Keratinocyte (primary cell): Measurements from ENCODE around the gene COL6A5. TPM values are rescaled to one million over a fixed set of nuclear protein-coding genes. Genes with fewer than 3 reads are reported as not detected.

Experiments
- DNase-seq: peaks from one replicate; pipeline ENCODE4 v3.0.0-alpha.2; 2011; ENCODE audit warnings: low read depth, missing footprints, low spot score
- FAIRE-seq: peaks from 2 replicates; lab custom pipeline; 2011; peaks lifted over from hg19 to GRCh38; lab: Jason Lieb, UNC
- H2AFZ ChIP-seq: 2 replicates; pipeline ENCODE4 v1.6.0; 2012; ENCODE audit warnings: low read length, control low read depth, inconsistent platforms; ENCODE audit not compliant: control insufficient read depth
- H3K27ac ChIP-seq: 2 replicates; pipeline ENCODE4 v1.5.1; 2011; ENCODE audit warnings: low read length; ENCODE audit not compliant: control insufficient read depth, insufficient read depth
- H3K27me3 ChIP-seq: 3 replicates; pipeline ENCODE4 v1.6.0; 2011; ENCODE audit warnings: low read length; ENCODE audit not compliant: control insufficient read depth, insufficient read depth; ENCODE audit errors: extremely low read depth
- H3K36me3 ChIP-seq, 2 experiments: 2 replicates in 1 of 2; 3 replicates in 1 of 2; pipeline ENCODE4 v1.5.1; 2011; ENCODE audit warnings: low read length in 2 of 2, mild to moderate bottlenecking in 1 of 2; ENCODE audit not compliant: control insufficient read depth in 2 of 2, insufficient read depth in 2 of 2; ENCODE audit errors: extremely low read depth in 1 of 2
- H3K4me1 ChIP-seq: 3 replicates; pipeline ENCODE4 v1.5.1; 2011; ENCODE audit warnings: low read length; ENCODE audit not compliant: control insufficient read depth, insufficient read depth; ENCODE audit errors: extremely low read depth
- H3K4me2 ChIP-seq: 3 replicates; pipeline ENCODE4 v1.6.0; 2011; ENCODE audit warnings: low read depth, low read length; ENCODE audit not compliant: control insufficient read depth, insufficient read depth; ENCODE audit errors: extremely low read depth
- H3K4me3 ChIP-seq, 3 experiments: fragments of 200-600 bp in 1 of 3; sonication (generic) in 1 of 3; 2 replicates in 2 of 3; 3 replicates in 1 of 3; pipeline ENCODE4 v1.5.1; 2011 to 2016; ENCODE audit warnings: low read length in 3 of 3, mild to moderate bottlenecking in 3 of 3, control low read depth in 2 of 3, inconsistent platforms in 1 of 3, low read depth in 1 of 3, mixed read lengths in 1 of 3, mixed run types in 1 of 3, moderate library complexity in 1 of 3; ENCODE audit not compliant: control insufficient read depth in 2 of 3, insufficient read depth in 2 of 3; ENCODE audit errors: extremely low read depth in 1 of 3
- H3K79me2 ChIP-seq: 2 replicates; pipeline ENCODE4 v1.6.0; 2012; ENCODE audit warnings: low read length; ENCODE audit not compliant: control insufficient read depth, insufficient read depth
- H3K9ac ChIP-seq: 3 replicates; pipeline ENCODE4 v1.6.0; 2011; ENCODE audit warnings: low read length; ENCODE audit not compliant: control insufficient read depth, insufficient read depth; ENCODE audit errors: extremely low read depth
- H3K9me1 ChIP-seq: 3 replicates; pipeline ENCODE4 v1.6.0; 2011; ENCODE audit warnings: low read length; ENCODE audit not compliant: control insufficient read depth, insufficient read depth; ENCODE audit errors: extremely low read depth
- H3K9me3 ChIP-seq: 2 replicates; pipeline ENCODE4 v1.5.1; 2012; ENCODE audit warnings: low read depth, low read length; ENCODE audit not compliant: control insufficient read depth
- H4K20me1 ChIP-seq: 3 replicates; pipeline ENCODE4 v1.6.0; 2011; ENCODE audit warnings: low read length; ENCODE audit not compliant: control insufficient read depth, insufficient read depth; ENCODE audit errors: extremely low read depth
- CTCF ChIP-seq, 3 experiments: IDR thresholded peaks in 1 of 3; conservative IDR thresholded peaks in 1 of 3; optimal IDR thresholded peaks in 1 of 3; 2 replicates in 2 of 3; 3 replicates in 1 of 3; pipeline versions ENCODE3 to v1.5.1; 2011; ENCODE audit warnings: low read length in 3 of 3, mild to moderate bottlenecking in 3 of 3, moderate library complexity in 2 of 3, control low read depth in 1 of 3, inconsistent platforms in 1 of 3; ENCODE audit not compliant: insufficient read depth in 2 of 3; ENCODE audit errors: extremely low read depth in 1 of 3
- EZH2 ChIP-seq: IDR thresholded peaks from one replicate; pipeline ENCODE4 v1.6.1; 2012; ENCODE audit warnings: inconsistent platforms, mild to moderate bottlenecking, low read length, moderate library complexity
- dilution Hi-C: fragments of 300-500 bp; cut with MboI; formaldehyde crosslinking; loops from one replicate; pipeline ENCODE4 v1.7.0; 2020; ENCODE audit warnings: low sequenced_read_pairs; ENCODE audit not compliant: extremely low pct_ligation_motif_present
- polyA plus RNA-seq, 5 experiments: library from polyadenylated mRNA; depleted of rRNA in 3 of 5; stranded (reverse) in 3 of 5; stranded (forward) in 1 of 5; unstranded in 1 of 5; fragments of >200 nt; gene quantifications; 1 replicate in 1 of 5; 2 replicates in 3 of 5; 3 replicates in 1 of 5; pipeline versions ENCODE4 v1.2.1 to v1.2.3, GENCODE V29; 2011 to 2012; ENCODE audit warnings: missing spikeins in 2 of 5, low read depth in 1 of 5, low replicate concordance in 1 of 5

Gene COL6A5
- polyA plus RNA-seq, 1 donor (not counting 4 experiments of a cell fraction or from before 2014, with no cell fraction given) = not detected

GRCh38 chr3:130389743-130390478 is 44.4 kb downstream of the COL6A5 start:
- Histone ChIP-seq H3K4me3 (no peak overlapping the region), H3K36me3 (no peaks in the 10 kb centered on the region), H3K79me2 (no peaks in the 10 kb centered on the region), H2AFZ (no peak overlapping the region), H3K9me1 (no peaks in the 10 kb centered on the region), H3K4me2 (no peak overlapping the region), H3K9me3 (no peaks in the 10 kb centered on the region), H3K9ac (no peak overlapping the region), H3K27ac (no peak overlapping the region), H3K4me1 (peaks cover 3% of the 10 kb centered on the region), H4K20me1 (no peaks in the 10 kb centered on the region), H3K27me3 (no peaks in the 10 kb centered on the region)
- no peak for TF ChIP-seq EZH2
- no peak for TF ChIP-seq CTCF (optimal IDR thresholded peaks at IDR 0.05 in 1 of 3, IDR thresholded peaks at IDR 0.05 in 1 of 3, conservative IDR thresholded peaks at IDR 0.05 in 1 of 3; ENCODE audit: extremely low read depth in 1 of 3, insufficient read depth in 2 of 3, low read length in 3 of 3)
- dilution Hi-C loops = no loop called here
- no peak for FAIRE-seq
- DNase-seq = no peak

GRCh38 chr3:130392266-130392665 is 46.8 kb downstream of the COL6A5 start:
- H2AFZ ChIP-seq = no peak overlapping the region
- H3K27me3 ChIP-seq = no peaks in the 10 kb centered on the region
- H3K36me3 ChIP-seq = no peaks in the 10 kb centered on the region
- no peaks in the 10 kb centered on the region for H4K20me1 ChIP-seq
- H3K9ac ChIP-seq = no peak overlapping the region
- H3K79me2 ChIP-seq = no peaks in the 10 kb centered on the region
- H3K9me1 ChIP-seq = no peaks in the 10 kb centered on the region
- no peaks in the 10 kb centered on the region for H3K9me3 ChIP-seq
- FAIRE-seq = no peak
- no peak overlapping the region for H3K27ac ChIP-seq
- no peak overlapping the region for H3K4me3 ChIP-seq
- TF ChIP-seq EZH2 (no peak), CTCF (optimal IDR thresholded peaks at IDR 0.05 in 1 of 3, IDR thresholded peaks at IDR 0.05 in 1 of 3, conservative IDR thresholded peaks at IDR 0.05 in 1 of 3; ENCODE audit: extremely low read depth in 1 of 3, insufficient read depth in 2 of 3, low read length in 3 of 3) (no peak)
- no peak overlapping the region for H3K4me2 ChIP-seq
- no peak for DNase-seq
- dilution Hi-C loops = no loop called here
- no peaks in the 10 kb centered on the region for H3K4me1 ChIP-seq
